ENCODE results near the gene ATP5ME.
A peak's percentile ranks its signal among the peaks of the same experiment; 100 is the strongest.
"Not testable (repeated sequence)": the region's sequence is repeated elsewhere in the genome, so short reads cannot be mapped to it uniquely, and the experiment has no call there.

The ATP5ME gene

GRCh38 chr4:704971-705277 is 30.8 kb upstream of the ATP5ME start:
- no peak for DNase-seq

DNA sequence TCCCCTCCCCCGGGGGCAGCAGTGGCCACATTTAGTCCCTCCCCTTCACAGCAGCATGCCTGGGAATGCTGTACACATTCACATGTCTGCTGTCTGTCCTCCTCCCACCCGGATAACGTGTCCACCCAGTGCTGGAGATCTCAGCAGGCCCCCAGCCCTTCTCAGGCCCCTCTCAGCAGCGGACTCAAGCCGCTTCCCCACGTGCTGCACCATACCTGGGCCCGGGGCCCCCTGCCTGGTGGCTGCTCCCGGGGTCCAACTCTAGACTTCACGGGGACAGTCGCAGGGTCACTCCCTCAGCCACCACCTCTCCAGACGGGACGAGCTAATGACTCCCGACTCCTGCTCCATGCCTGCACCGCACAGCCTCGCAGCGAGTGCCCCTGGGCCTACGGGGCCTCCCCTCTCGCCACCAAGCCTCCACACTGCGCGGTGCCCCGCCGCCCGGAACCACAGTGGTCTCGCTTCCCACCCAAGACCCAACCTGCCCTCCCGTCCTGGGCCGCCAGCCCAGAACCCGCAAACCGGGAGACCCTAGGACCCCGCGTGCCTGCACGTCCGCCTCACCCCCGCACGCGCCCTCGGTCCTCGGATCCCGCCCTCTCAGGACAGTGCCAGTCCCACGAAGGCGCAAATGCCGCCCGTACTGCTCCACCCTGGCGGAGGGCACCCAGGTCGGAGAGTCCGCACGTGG is 30.3 kb upstream of the ATP5ME start:
- no peak for DNase-seq

- DNase-seq, result no peak
Measured at GRCh38 chr4:703336-704197, 29.5 kb upstream of the ATP5ME start.

DNA sequence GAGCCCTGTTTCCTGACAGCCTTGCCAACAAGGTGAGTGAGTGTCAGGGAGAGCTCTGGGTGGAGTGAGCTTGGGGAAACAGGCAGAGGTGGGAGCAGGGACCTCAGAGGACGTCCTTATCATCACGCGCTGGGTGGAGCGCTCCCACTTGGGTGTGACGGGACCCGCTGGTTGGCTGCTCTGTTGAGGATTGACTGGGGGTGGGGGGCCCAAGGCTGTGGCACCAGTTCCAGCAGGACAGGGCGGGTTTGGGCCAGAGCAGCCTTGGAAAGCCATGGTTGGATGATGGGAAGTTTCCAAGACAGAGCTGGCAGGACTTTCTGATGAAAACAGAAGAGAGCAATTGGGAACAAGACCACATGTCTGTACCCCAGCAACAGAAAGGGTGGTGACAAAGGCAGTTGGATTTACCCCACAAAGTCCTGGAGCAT is 28.6 kb upstream of the ATP5ME start:
- no peak for DNase-seq

- DNase-seq, result no peak
Measured at GRCh38 chr4:700587-701264, 26.6 kb upstream of the ATP5ME start.

- no peak for DNase-seq
Measured at GRCh38 chr4:699816-700580, 25.9 kb upstream of the ATP5ME start.

GRCh38 chr4:694341-694940 is 20.4 kb upstream of the ATP5ME start:
- DNase-seq, result not testable (repeated sequence)

GRCh38 chr4:692771-693554 is 18.9 kb upstream of the ATP5ME start:
- no peak for DNase-seq

- DNase-seq, result no peak
Measured at GRCh38 chr4:689723-690122, 15.6 kb upstream of the ATP5ME start.

DNA sequence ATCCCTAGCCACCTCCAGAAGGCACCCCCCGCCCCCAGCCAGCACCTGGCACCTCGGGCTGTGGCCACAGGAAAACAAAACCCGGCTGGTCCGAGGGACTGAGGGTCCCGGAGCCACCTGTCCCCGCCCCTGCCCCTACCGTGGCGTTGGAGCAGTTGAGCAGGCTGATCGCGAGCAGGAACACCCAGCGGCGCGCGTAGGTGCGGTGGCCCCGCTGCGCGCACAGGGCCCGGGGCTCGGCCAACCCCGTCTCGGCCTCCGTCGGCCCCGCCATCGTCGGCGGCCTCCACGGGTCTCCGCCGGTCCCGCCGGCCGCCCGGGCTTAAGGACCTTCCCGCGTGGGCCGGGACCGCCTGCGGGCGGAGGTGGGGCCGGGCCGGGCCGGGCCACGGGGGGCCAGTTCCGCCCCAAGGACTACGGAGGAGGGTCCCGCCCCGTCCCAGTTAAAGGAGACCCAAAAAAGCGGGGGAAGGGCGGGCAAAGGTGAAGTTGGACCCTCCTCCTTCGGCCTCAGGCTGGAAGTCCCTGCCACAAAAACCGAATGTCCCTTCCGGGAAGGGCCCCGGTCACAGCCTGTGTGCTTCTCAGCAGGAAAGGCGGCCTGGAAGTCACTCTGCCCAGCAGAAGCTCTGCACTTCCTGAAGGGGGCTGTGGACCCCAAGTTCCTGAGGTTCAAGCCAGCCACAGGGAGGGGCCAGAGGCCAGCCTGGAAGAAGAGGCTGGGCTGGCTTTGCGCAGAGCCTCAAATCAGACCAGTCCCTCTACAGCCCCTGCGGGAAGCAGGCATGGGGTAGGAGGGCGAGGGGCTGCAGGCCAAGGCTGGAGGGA is 15.0 kb upstream of the ATP5ME start, which contains the start of gene SLC49A3:
SLC49A3 (minus strand) TSS at position 298 of the 828 bp plus-strand sequence; CDS start at position 274, 24 bp downstream.
- DNase-seq, result no peak

GRCh38 chr4:687971-688853 is 14.1 kb upstream of the ATP5ME start:
- no peak for DNase-seq

GRCh38 chr4:687048-687970 is 13.2 kb upstream of the ATP5ME start:
- DNase-seq, result peak; percentile 87

GRCh38 chr4:686413-687040 is 12.5 kb upstream of the ATP5ME start:
- no peak for DNase-seq

DNA sequence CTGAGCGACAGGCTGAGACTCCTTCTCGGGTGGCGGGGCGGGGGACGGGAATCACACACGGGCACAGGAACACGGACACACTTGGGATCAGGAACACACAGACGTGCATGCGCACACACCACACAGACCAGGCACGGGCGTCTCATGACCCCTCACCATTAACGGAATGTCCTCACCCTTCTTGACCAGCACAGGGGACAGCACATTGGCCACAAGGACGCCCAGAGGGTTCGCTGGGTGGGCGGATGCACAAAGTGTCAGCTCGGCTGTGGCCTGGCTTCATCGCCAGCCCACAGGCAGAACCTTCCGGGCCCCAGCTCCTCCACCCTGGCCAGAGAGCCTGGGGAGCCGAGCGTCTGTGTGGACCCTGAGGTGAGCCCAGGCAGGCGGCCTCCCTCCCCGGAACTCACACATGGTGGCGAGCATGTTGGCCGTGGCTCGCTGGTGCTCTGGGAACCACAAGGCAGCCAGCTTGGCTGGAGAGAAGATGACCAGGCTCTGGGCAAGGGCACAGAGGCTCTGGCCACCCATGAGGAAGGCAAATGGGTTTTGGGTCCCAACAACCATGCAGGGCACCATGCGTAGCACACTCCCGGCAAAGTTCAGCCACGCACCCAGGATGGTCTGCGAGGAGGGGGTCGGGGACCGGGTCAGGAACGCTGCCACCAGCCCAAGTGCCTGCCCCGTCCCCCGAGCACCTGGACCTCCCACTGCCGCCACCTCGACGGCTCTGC is 11.8 kb upstream of the ATP5ME start:
- no peak for DNase-seq

GRCh38 chr4:684623-685327 is 10.7 kb upstream of the ATP5ME start:
- DNase-seq, result no peak

GRCh38 chr4:683982-684622 is 10.0 kb upstream of the ATP5ME start:
- DNase-seq, result no peak
